H1 (cell line): ENCODE data around the gene CHI3L1. TPM values are rescaled to one million over a fixed set of nuclear protein-coding genes. Genes with fewer than 3 reads are reported as not detected.

ENCODE experiments used
- CTCF ChIA-PET: fragments of 300-600 bp; sonication (Branson Sonifier 250); formaldehyde crosslinking; loops from one replicate; lab custom pipeline; 2021; ENCODE audit not compliant: partially characterized antibody; lab: Charles Lee
- POLR2A ChIA-PET: fragments of 300-600 bp; sonication (Branson Sonifier 250); formaldehyde crosslinking; loops from one replicate; lab custom pipeline; 2021; ENCODE audit warnings: inconsistent platforms; ENCODE audit not compliant: partially characterized antibody; lab: Charles Lee
- DNase-seq, 2 experiments: peaks; one replicate each; pipeline versions ENCODE4 v3.0.0 to v3.0.0-alpha.2; 2010 to 2022; ENCODE audit warnings: low spot score in 2 of 2, low read depth in 1 of 2, mixed read lengths in 1 of 2
- FAIRE-seq: peaks from 2 replicates; lab custom pipeline; 2011; peaks lifted over from hg19 to GRCh38; lab: Jason Lieb, UNC
- H2AFZ ChIP-seq: 2 replicates; pipeline ENCODE4 v1.8.1; 2012; ENCODE audit warnings: low read length, inconsistent platforms
- H2AK5ac ChIP-seq: 2 replicates; pipeline ENCODE4 v1.6.1; 2013; ENCODE audit warnings: low read depth, low read length
- H2BK120ac ChIP-seq: replicated peaks from 2 replicates; pipeline ENCODE3; 2013; ENCODE audit warnings: low read depth, low read length, inconsistent platforms
- H2BK12ac ChIP-seq: 2 replicates; pipeline ENCODE4 v1.6.1; 2013; ENCODE audit warnings: low read depth, low read length
- H2BK15ac ChIP-seq: 2 replicates; pipeline ENCODE4 v1.6.1; 2013; ENCODE audit warnings: low read length
- H2BK20ac ChIP-seq: 2 replicates; pipeline ENCODE4 v1.6.1; 2013; ENCODE audit warnings: low read length
- H2BK5ac ChIP-seq: 2 replicates; pipeline ENCODE4 v1.6.1; 2013; ENCODE audit warnings: low read depth, low read length
- H3K14ac ChIP-seq: 2 replicates; pipeline ENCODE4 v1.6.1; 2013; ENCODE audit warnings: inconsistent platforms; ENCODE audit not compliant: insufficient read length
- H3K18ac ChIP-seq: 2 replicates; pipeline ENCODE4 v1.6.1; 2013; ENCODE audit warnings: low read length; ENCODE audit errors: extremely low read depth
- H3K23ac ChIP-seq: 2 replicates; pipeline ENCODE4 v1.6.1; 2013; ENCODE audit warnings: inconsistent platforms; ENCODE audit not compliant: insufficient read length
- H3K23me2 ChIP-seq: 2 replicates; pipeline ENCODE4 v1.6.1; 2013; ENCODE audit warnings: low read depth, low read length
- H3K27ac ChIP-seq: 2 replicates; pipeline ENCODE4 v1.6.1; 2011; ENCODE audit warnings: low read depth, low read length, inconsistent platforms
- H3K27me3 ChIP-seq, 4 experiments: replicated peaks in 1 of 4; 1 replicate in 1 of 4; 2 replicates in 3 of 4; pipeline versions ENCODE4 v1.6.1 to v1.8.1; 2011 to 2013; ENCODE audit warnings: low read length in 3 of 4, mild to moderate bottlenecking in 3 of 4, inconsistent platforms in 2 of 4, mixed read lengths in 2 of 4, moderate library complexity in 1 of 4; ENCODE audit not compliant: control insufficient read depth in 3 of 4, insufficient read depth in 3 of 4; ENCODE audit errors: extremely low read depth in 1 of 4
- H3K36me3 ChIP-seq, 4 experiments: 2 replicates each; pipeline versions ENCODE4 v1.6.1 to v1.8.1; 2011 to 2013; ENCODE audit warnings: mild to moderate bottlenecking in 4 of 4, low read length in 3 of 4, moderate library complexity in 2 of 4, control low read depth in 1 of 4, inconsistent platforms in 1 of 4; ENCODE audit not compliant: insufficient read depth in 4 of 4, control insufficient read depth in 2 of 4
- H3K4ac ChIP-seq: replicated peaks from 2 replicates; pipeline ENCODE3; 2013; ENCODE audit warnings: low read length, low read depth, mixed read lengths, inconsistent platforms; ENCODE audit not compliant: insufficient read length
- H3K4me1 ChIP-seq, 4 experiments: replicated peaks in 1 of 4; 1 replicate in 1 of 4; 2 replicates in 3 of 4; pipeline versions ENCODE4 v1.6.1 to v1.8.1; 2011 to 2013; ENCODE audit warnings: low read length in 3 of 4, inconsistent platforms in 2 of 4, mixed read lengths in 1 of 4; ENCODE audit not compliant: insufficient read depth in 4 of 4, control insufficient read depth in 3 of 4
- H3K4me2 ChIP-seq, 2 experiments: 2 replicates each; pipeline versions ENCODE4 v1.6.1 to v1.8.1; 2011 to 2013; ENCODE audit warnings: low read depth in 2 of 2, low read length in 2 of 2, control low read depth in 1 of 2, inconsistent platforms in 1 of 2, mild to moderate bottlenecking in 1 of 2; ENCODE audit not compliant: insufficient read depth in 1 of 2
- H3K4me3 ChIP-seq, 4 experiments: fragments of 200-600, 300-600 bp in 1 of 4; sonication (generic), shearing (Covaris generic), sonication (Bioruptor Twin) in 1 of 4; 2 replicates each; pipeline versions ENCODE4 v1.5.1 to v1.8.1; 2011 to 2016; ENCODE audit warnings: low read length in 4 of 4, low read depth in 3 of 4, control low read depth in 2 of 4, inconsistent platforms in 2 of 4, mild to moderate bottlenecking in 2 of 4, mixed read lengths in 1 of 4, moderate library complexity in 1 of 4; ENCODE audit not compliant: insufficient read depth in 2 of 4; ENCODE audit errors: extremely low read depth in 1 of 4
- H3K56ac ChIP-seq: replicated peaks from 2 replicates; pipeline ENCODE3; 2013; ENCODE audit warnings: low read depth, mild to moderate bottlenecking, mixed read lengths, low read length, inconsistent platforms; ENCODE audit not compliant: insufficient read length
- H3K79me1 ChIP-seq: 2 replicates; pipeline ENCODE4 v1.6.1; 2013; ENCODE audit warnings: low read depth, low read length, control low read depth
- H3K79me2 ChIP-seq, 2 experiments: 2 replicates each; pipeline versions ENCODE4 v1.6.1 to v1.8.1; 2012 to 2013; ENCODE audit warnings: low read length in 2 of 2, mild to moderate bottlenecking in 2 of 2, inconsistent platforms in 1 of 2; ENCODE audit not compliant: insufficient read depth in 2 of 2, control insufficient read depth in 1 of 2
- H3K9ac ChIP-seq, 4 experiments: replicated peaks in 1 of 4; 1 replicate in 1 of 4; 2 replicates in 3 of 4; pipeline versions ENCODE4 v1.6.1 to v1.8.1; 2011 to 2013; ENCODE audit warnings: low read depth in 3 of 4, low read length in 3 of 4, control low read depth in 2 of 4, mild to moderate bottlenecking in 2 of 4, moderate library complexity in 2 of 4, inconsistent platforms in 1 of 4; ENCODE audit errors: extremely low read depth in 1 of 4
- H3K9me3 ChIP-seq, 2 experiments: 2 replicates each; pipeline versions ENCODE4 v1.6.1 to v1.8.1; 2012 to 2013; ENCODE audit warnings: mild to moderate bottlenecking in 2 of 2, moderate library complexity in 2 of 2, control low read depth in 1 of 2, inconsistent platforms in 1 of 2, low read depth in 1 of 2, low read length in 1 of 2, mixed read lengths in 1 of 2; ENCODE audit not compliant: insufficient read depth in 2 of 2
- H4K20me1 ChIP-seq, 2 experiments: replicated peaks in 1 of 2; 2 replicates each; pipeline versions ENCODE3 to v1.8.1; 2011 to 2013; ENCODE audit warnings: inconsistent platforms in 2 of 2, low read length in 2 of 2, mild to moderate bottlenecking in 1 of 2; ENCODE audit not compliant: insufficient read depth in 2 of 2, control insufficient read depth in 1 of 2
- H4K5ac ChIP-seq: 2 replicates; pipeline ENCODE4 v1.6.1; 2013; ENCODE audit warnings: low read length, low read depth, mixed read lengths, inconsistent platforms; ENCODE audit not compliant: insufficient read length
- H4K8ac ChIP-seq: 2 replicates; pipeline ENCODE4 v1.8.0; 2013; ENCODE audit warnings: mild to moderate bottlenecking, moderate library complexity, low read length, inconsistent platforms; ENCODE audit not compliant: insufficient read depth; ENCODE audit errors: extremely low read depth
- H4K91ac ChIP-seq: replicated peaks from 2 replicates; pipeline ENCODE3; 2013; ENCODE audit warnings: low read length, mixed read lengths, inconsistent platforms; ENCODE audit not compliant: insufficient read length
- BCL11A ChIP-seq, 2 experiments: IDR thresholded peaks; one replicate each; pipeline ENCODE4 v1.6.1; 2011; ENCODE audit warnings: low read depth in 2 of 2, low read length in 2 of 2, mild to moderate bottlenecking in 2 of 2
- SAP30 ChIP-seq: fragments of 300-600 bp; sonication (generic); IDR thresholded peaks from 2 replicates; pipeline ENCODE4 v1.7.1; 2012; ENCODE audit warnings: low read length, moderate library complexity, mild to moderate bottlenecking, inconsistent platforms; ENCODE audit not compliant: insufficient read depth, insufficient replicate concordance
- SIX5 ChIP-seq: IDR thresholded peaks from 2 replicates; pipeline ENCODE4 v1.6.1; 2011; ENCODE audit warnings: mild to moderate bottlenecking, low read depth, low read length
- SRF ChIP-seq: IDR thresholded peaks from 2 replicates; pipeline ENCODE4 v1.6.1; 2011; ENCODE audit warnings: mild to moderate bottlenecking, low read depth, low read length, moderate library complexity
- ZNF274 ChIP-seq: IDR thresholded peaks from 2 replicates; pipeline ENCODE4 v1.7.0; 2012; ENCODE audit warnings: low read length, borderline replicate concordance; ENCODE audit errors: extremely low read depth
- WGBS, 2 experiments: shearing (Covaris generic) in 1 of 2; methylation state at CpG; one replicate each; pipeline versions ENCODE4 v1.1.6 to v1.1.7; 2013 to 2015; ENCODE audit warnings: low lambda C conversion rate in 2 of 2, mixed read lengths in 2 of 2, inconsistent platforms in 1 of 2, low coverage in 1 of 2, missing lambda C conversion rate in 1 of 2; ENCODE audit not compliant: insufficient replicate concordance in 2 of 2, insufficient coverage in 1 of 2, insufficient read length in 1 of 2; ENCODE audit errors: extremely low coverage in 1 of 2, missing lambda C conversion rate in 1 of 2; 5-methylcytosine and 5-hydroxymethylcytosine counted together
- polyA plus RNA-seq, 7 experiments: library from polyadenylated mRNA; depleted of rRNA in 3 of 7; stranded (reverse) in 5 of 7; unstranded in 2 of 7; fragments of >200 nt in 5 of 7; fragments of 200-250 nt in 2 of 7; gene quantifications; 1 replicate in 5 of 7; 2 replicates in 1 of 7; 4 replicates in 1 of 7; pipeline versions ENCODE4 v1.2.1 to v1.2.3, GENCODE V29; 2011 to 2013; ENCODE audit warnings: missing spikeins in 2 of 7, mixed read lengths in 2 of 7
- total RNA-seq: library from RNA; stranded (reverse); fragmentation: NEBNext Ultra II Directional; extraction: Animal tissue kit (Norgen Biotek cat#: 25700); gene quantifications from 2 replicates; pipeline ENCODE4 v1.2.1, GENCODE V29; 2021

CHI3L1 gene
- total and polyA plus RNA-seq, 2 of the 8 experiments (the other 6 are each of a cell fraction or from before 2014, with no cell fraction given): 1.0 TPM; not detected in 1

DNA sequence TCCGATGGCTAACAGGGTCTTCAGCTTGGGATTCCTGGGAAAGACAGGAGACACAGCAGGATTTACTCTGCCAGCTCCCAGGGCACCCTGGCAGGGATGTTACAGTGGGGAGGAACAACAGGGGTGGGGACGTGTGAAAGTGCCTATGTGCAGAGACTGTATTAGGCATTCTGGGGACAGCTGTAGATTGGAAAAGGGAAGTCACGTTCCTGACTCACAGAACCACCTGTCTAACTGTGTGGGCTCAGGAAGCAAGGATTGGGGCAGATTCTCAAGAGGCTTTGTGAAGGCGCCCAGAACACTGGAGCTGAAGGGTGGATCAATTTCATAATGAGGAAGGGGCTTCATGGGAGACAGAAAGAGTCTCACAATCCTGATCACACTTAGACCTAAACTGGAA is 38.6 kb upstream of the CHI3L1 start:
- 76% methylated on average over 4 of the region's 4 CpGs; no CpG with 5 or more reads in 1 of the 2 experiments for WGBS, 2 experiments
- H2BK5ac ChIP-seq: no peak overlapping the region
- H3K4me3 ChIP-seq: no peak overlapping the region
- ChIA-PET POLR2A (interaction anchor here (1.1 to 1.3 kb wide), 2 partner anchors 9 to 107 kb away, joined by 3 to 4 read pairs; no protein-coding TSS in a partner anchor), CTCF (interaction anchor here (0.6 to 18.1 kb wide), 16 partner anchors 9 to 1780 kb away, joined by 3 to 479 read pairs (median 4); partner anchors contain the start of genes ADORA1 and MYBPH)
- H2AK5ac ChIP-seq: no peak overlapping the region
- no peak overlapping the region for H2BK15ac ChIP-seq
- no peaks in the 10 kb centered on the region for H3K9me3 ChIP-seq
- H3K27ac ChIP-seq: no peak overlapping the region
- no peak overlapping the region for H3K4me2 ChIP-seq
- no peak overlapping the region for H3K23ac ChIP-seq
- no peaks in the 10 kb centered on the region for H3K36me3 ChIP-seq
- no peak overlapping the region for H3K18ac ChIP-seq
- H3K9ac ChIP-seq: no peak overlapping the region
- no peak overlapping the region for H3K56ac ChIP-seq
- FAIRE-seq: no peak
- H4K91ac ChIP-seq: no peak overlapping the region
- H4K20me1 ChIP-seq: no peaks in the 10 kb centered on the region
- no peak overlapping the region for H2BK120ac ChIP-seq
- H3K14ac ChIP-seq: no peak overlapping the region
- H4K8ac ChIP-seq: no peak overlapping the region
- no peaks in the 10 kb centered on the region; a peak in 1 of 7 replicates for H3K27me3 ChIP-seq
- H3K79me1 ChIP-seq: no peaks in the 10 kb centered on the region
- H2AFZ ChIP-seq: no peak overlapping the region
- H4K5ac ChIP-seq: no peak overlapping the region
- no peak overlapping the region for H2BK20ac ChIP-seq
- H3K4me1 ChIP-seq: no peaks in the 10 kb centered on the region
- H3K4ac ChIP-seq: no peak overlapping the region
- no peaks in the 10 kb centered on the region for H3K23me2 ChIP-seq
- H3K79me2 ChIP-seq: no peaks in the 10 kb centered on the region
- no peak for DNase-seq
- H2BK12ac ChIP-seq: no peak overlapping the region
- TF ChIP-seq SIX5 (no peak), SAP30 (no peak), ZNF274 (no peak), SRF (no peak), BCL11A (IDR thresholded peaks at IDR 0.05; ENCODE audit: low read depth in 2 of 2, low read length in 2 of 2) (no peak)
